ENCODE data around the gene ADAMTS17.

ADAMTS17 gene, protein sequence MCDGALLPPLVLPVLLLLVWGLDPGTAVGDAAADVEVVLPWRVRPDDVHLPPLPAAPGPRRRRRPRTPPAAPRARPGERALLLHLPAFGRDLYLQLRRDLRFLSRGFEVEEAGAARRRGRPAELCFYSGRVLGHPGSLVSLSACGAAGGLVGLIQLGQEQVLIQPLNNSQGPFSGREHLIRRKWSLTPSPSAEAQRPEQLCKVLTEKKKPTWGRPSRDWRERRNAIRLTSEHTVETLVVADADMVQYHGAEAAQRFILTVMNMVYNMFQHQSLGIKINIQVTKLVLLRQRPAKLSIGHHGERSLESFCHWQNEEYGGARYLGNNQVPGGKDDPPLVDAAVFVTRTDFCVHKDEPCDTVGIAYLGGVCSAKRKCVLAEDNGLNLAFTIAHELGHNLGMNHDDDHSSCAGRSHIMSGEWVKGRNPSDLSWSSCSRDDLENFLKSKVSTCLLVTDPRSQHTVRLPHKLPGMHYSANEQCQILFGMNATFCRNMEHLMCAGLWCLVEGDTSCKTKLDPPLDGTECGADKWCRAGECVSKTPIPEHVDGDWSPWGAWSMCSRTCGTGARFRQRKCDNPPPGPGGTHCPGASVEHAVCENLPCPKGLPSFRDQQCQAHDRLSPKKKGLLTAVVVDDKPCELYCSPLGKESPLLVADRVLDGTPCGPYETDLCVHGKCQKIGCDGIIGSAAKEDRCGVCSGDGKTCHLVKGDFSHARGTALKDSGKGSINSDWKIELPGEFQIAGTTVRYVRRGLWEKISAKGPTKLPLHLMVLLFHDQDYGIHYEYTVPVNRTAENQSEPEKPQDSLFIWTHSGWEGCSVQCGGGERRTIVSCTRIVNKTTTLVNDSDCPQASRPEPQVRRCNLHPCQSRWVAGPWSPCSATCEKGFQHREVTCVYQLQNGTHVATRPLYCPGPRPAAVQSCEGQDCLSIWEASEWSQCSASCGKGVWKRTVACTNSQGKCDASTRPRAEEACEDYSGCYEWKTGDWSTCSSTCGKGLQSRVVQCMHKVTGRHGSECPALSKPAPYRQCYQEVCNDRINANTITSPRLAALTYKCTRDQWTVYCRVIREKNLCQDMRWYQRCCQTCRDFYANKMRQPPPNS
- long read RNA-seq, donor 1 = 0 reads
- long read RNA-seq, donor 2 = 0 reads
- long read RNA-seq, donor 3 = 0 reads
- long read RNA-seq, donor 4 = 0 reads
- long read RNA-seq, donor 5 = 0 reads
- long read RNA-seq, donor 6 = 0 reads
- long read RNA-seq, donor 7 = 0 reads
- long read RNA-seq, donor 8 = 0 reads

DNA sequence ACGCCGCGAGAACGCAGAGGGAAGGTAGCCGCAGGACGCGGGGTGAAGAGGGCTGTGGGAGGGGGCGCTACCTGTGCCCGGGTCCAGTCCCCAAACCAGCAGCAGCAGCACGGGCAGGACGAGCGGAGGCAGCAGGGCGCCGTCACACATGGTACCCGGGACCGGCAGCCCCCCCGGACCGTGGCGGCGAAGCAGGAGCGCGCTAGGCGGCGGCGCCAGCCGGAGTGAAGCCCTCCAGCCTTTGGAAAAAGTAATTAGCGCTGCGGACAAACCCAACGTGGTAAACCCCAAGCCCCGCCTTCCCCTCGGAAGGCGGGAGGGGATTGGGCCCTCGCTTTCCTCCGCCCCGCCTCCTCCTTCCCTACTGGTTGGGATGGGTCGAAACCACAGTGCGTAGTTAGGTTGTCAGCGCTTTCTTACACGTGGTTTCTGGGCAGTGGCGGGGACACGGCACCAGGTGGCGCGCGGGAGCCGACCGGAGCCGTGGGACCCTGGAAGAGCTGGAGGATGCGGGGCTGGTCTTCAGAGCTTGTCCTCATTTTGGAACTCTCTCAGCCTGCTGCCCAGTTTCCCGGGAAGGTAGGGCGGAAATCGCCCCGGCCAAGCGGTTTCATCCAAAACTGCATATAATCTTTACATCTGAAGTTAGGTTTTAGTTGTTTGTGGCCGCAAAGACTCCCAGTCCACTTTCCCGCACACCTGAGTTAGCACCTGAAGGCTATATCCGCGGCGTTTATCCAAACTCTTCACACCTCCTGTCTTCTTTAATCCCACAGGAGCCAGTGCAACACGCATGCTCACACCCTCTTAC lies at the start of gene ADAMTS17:
TSS of gene ADAMTS17 (minus strand) at position 226 of the 811 bp plus-strand sequence. CDS start at position 150, 76 bp downstream.
- peak; percentile 90 for DNase-seq

DNA sequence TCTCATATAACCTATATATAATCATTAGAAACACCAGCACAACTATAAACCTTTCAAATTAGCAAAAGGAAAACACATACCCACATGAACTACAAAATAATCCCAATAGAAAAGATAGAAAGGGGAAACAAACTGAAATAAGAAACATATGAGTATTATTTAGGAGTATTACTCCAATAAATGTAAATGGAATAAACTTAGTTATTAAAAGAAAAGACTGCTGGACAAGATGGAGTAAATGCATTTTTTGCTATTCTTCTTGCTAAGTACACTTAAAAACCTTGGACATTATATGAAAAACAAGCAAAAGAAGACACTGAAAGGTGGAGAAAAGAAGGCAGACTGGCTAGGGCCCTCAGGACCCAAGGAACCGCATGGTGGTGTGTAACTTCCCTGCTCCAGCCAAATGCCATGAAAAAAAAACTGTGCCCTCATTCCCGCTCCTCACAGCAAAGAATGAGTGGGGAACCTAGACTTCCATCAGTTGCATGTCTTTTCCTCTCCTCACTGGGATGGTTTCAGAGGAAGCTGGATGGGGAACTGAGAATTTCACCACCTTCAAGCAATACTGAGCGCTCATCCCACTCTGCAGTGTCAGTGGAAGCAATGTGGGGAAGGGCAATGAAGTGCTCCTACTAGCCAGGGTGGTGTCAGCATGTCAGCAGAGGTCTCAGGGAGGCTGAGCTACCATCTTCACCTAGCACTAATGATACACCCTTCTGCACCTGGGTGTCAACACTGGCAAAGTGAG lies 43.7 kb upstream of the ADAMTS17 start:
- DNase-seq = no peak

DNA sequence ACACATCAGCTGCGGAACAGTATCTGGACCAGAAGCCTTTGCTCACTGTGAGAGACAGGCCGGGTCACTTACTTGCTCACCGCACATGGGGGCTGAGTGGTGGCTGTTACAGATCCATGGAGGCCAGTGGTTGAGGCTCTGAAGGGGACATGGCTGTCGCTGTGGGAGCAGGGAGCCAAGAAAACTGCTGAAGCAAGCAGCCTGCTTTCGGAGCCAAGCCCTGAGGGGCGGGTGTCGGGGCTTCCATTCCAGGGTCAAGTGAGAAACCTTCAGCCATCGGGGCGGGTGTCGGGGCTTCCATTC lies 42.3 kb upstream of the ADAMTS17 start:
- no peak for DNase-seq

DNA sequence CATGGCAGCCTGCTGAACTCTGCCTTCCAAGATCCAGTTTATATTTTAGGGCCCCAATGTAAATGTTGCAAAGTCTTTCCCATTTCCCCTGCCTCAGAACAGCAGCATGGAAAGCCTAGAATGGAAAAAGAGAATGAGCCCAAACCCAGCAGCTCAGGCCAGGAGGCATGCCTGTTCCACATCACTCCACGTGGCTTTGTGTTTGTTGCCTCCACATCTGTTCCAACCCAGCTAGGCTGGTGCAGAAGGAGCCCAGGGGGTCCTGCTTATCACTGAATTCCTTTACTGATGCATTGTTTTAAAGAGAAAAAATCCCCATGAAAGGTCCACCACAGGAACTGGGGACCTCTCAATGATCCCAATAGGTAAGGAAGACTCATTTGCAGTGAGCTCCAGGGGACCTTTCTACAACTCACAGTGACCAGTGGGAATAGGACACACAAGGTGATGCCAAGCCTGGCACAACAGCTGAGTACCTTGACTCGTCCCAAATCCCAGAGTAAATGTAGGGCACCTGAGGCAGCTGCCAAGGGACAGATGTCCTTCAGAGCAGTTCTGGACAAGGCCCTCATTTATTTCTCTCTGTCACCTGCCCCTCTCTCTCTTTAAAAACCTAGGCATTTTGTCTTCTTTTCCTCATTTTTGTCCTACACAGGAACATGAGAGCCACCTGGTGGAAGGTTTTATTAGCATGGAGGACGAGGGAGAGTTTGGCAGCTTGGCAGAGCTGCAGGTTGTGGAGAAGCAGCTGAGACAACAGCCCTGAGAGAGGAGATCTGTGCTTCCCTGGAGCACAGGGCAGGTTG lies 41.7 kb upstream of the ADAMTS17 start:
- DNase-seq = peak; percentile 8

DNA sequence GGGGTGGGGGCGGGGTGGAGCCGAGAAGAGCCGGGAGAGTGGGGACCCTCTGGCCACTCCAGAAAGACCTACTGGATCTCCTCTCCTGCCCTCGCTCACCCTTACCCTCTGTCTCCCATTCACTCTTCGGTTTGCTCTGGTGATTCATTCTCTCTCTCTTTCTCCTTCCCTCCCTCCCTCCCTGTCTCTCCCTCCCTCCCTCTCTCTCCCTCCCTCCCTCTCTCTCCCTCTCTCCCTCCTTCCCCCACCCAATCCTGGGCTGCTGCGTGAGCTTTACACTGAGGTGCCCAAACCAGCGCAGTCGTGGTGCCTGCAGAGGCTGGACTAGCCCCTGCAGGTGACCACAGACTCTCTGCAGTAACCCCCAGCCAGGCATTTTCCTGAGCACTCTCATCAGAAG lies 32.2 kb upstream of the ADAMTS17 start:
- no peak for DNase-seq

DNA sequence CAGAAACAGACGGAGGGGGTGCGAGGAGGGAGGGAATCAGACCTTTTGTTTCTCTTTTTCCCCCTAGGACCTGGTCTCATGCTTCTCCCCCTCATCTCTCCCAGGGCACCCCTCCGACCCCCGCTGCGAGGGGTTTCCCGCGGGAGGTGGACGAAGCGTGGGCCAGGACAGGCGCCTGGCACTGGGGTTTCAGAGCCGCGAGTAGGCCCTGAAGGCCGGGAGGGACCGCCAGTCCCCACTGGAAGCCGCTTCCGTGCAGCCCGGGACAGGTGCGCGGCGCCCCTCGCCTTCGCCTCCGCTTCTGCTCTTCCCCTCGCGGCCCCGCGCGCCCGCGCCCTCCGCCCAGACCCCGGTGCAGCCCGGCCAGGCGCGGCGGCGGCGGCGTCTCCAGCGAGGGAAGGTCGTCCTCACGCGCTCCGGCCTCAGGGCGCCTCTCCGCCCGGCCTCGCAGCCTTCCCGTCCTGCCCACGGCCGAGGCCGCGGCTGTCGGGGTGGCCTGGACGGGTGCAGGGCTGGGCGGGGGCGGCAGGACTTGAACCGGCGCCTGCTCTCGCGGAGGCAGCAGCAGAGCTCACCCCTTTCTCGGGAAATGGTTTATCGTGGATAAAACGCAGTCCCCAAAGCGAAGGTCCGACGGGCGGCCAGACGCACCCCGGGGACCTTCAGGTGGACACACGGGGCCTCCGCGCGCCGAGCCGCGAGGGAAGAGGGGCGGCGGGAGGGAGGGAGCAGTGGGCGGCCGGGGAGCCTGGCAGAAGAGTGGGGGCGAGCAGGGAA lies 31.5 kb upstream of the ADAMTS17 start:
- DNase-seq = peak; percentile 57

DNA sequence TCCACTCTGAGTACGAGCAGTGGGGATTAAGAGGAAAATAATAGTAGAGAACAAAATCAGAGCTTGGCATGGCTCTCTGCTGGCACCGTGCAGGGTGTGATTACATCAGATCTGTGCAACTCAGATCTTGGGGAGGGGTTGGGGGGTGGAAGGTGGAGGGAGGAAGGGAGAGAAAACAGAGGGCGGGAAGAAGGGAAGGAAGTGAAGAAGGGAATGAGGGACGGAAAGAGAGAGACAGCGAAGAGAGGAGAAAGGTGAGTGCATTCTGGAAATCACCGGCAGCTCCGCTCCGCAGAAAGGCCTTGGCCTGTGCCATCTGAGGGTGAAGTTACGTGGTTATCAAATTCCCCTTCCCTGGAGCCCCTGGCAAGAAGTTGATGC lies 31.0 kb upstream of the ADAMTS17 start:
- DNase-seq = no peak

DNA sequence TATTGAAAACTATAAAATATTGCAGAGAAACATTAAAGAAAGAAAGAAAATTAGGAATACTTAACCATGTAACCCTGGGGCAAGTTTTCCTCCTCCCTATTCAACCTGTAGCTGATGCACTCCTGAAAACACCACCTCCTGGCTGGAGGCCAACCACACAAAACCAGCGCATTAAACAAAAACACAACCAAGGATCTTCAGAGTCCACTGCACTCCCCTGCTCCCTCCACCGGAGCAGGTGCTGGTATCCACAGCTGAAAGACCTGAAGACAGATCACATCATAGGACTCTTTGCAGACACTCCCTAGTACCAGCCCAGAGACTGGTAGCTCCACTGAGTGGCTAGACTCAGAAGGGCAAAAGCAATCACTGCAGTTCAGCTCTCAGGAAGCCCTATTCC lies 13.6 kb upstream of the ADAMTS17 start:
- no peak for DNase-seq

DNA sequence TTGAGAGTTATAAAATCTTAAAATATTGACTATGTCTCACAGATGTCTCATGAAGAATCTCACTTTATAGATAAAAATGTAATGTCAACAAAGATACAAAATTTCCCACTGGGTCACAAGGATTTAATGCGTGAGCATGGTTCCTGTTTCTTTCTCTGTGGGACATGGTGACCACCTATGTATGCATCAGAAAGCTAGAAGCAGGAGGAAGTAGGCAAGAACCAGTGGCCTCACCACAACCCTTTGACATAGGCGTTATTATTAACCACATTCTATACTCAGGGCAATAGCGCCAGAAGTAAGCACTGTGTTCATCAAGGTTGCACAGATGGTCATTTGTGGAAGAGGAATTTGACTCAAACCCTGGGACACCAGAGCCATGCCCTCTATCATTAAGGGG lies 11.7 kb upstream of the ADAMTS17 start:
- DNase-seq = no peak

DNA sequence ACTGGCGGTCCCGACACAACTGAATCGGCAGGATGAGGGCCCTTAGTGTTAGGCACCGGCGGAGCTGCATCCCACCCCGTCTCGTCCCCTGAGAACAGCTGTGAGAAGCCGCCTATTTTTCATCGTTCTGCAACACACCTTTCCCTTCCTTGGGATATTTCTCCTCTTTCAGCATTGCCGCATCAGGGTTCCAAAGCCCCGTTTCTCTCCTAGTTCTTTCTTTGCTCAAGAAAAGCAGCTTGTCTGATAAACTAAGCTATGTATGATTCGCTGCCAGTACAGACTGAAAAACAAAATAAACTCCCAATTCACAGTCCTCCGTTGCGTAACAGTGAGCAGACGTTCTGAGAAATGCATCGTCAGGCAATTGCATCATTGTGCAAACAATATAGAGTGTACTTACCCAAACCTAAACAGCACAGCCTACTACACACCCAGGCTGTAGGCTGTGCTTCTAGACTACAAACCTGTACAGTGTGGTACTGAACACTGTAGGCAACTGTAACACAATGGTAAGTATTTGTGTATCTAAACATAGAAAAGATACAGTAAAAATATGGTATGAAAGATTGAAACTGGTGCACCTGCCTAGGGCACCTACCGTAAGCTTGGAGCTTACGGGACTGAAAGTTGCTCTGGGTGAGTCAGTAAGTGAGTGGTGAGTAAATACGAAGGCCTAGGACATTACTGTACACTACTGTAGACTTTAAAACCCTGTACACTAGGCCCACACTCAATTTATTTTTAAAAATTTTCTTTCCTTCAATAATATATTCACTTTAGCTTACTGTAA lies 8.9 kb upstream of the ADAMTS17 start:
- no peak for DNase-seq

DNA sequence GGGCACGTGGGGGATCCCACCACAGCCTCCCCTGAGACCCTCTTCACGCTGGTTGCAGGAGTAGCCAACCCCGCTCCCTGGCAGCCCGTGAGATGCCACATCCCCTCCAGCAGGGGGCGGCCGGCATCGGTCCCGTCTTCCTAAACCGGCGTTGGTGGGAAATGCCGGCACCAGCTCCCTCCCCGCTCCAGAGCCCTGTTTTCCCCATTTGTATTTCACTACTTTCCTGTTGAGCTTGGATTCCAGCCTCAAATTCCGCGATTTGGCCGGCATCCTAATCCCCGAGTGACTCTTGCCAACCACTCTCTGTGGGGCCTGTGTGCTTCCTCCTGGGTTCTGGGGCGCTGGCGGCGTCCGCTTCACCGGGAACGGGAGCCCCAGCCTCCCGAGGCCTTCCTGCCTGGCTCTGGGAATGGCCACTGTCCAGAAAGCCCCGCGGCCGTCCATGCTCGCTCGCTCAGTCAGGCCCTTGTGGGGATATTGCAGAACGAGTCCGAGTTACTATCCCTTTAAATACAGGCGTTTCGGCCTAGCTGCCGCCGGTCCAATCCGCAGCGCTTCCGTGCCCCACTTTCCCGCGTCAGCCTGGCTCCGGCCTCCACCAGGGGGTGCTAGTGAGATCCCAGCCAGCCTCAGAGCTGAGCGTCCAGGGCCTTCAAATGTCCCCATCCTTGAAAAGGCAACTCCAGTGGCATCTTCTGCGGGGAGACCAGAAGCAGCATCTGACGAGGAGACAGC lies 8.1 kb upstream of the ADAMTS17 start:
- peak; percentile 86 for DNase-seq

DNA sequence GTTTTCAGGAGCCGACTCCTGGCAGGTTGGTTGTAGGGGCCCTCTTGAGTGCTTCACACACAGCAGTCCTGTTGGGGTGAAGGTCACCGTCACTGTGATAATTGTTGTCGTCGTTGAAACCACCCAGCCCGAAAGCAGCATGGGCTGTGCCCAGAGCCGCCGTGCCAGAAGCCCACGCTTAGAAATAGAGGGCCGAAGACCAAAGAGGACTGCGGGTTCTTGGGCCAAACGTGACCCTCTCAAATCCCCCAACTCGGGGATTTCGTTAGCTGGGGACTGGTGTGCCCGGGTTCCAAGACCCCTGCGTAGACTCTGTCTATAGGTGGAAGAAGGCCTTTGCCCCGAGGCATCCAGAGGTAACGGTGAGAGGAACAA lies 7.5 kb upstream of the ADAMTS17 start:
- no peak for DNase-seq

DNA sequence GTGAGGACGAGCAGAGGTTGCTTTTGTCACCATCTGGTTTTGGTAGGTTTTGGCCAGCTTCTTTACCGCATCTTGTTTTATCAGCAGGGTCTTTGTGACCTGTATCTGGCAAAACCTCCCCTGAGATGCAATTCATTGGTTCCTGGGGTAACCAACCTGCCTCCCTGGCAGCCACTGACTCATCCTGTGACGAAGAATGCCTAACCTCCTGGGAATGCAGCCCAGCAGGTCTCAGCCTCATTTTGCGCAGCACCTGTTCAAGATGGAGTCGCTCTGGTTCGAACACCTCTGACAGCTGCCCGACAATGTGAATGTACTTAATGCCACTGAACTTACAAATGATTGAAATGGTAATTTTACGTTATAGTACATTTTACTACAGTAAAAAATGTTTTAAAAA lies 6.8 kb upstream of the ADAMTS17 start:
- DNase-seq = no peak

DNA sequence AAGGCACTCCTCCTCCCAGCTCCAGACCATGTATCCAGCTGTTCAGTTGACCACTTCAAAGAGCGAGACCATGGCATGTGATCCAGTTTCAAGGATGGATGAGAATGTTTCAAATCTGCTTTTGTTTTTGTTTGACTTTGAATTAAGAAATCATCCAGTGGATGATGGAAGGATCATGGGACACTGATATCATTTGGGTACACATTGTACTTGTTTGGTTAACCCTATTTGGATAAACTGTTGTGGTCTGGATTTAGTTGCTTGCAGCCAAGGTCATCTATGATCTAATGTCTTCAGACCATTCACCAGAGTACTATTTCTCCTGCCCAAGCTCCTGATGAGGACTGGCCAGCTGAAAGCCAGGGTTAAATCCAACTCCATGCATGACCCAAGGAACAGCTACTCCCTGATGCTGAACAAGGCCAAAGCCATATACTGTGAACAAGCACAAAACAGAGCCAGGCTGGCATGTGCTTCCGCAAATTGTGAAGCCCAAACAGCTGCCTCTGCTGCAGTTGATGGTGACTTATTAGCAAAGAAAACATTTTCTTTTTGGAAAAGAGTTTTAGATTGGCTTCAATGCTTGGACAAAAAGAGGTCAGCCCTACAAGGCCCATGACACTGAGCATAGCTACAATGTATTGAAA lies 5.2 kb upstream of the ADAMTS17 start:
- no peak for DNase-seq

DNA sequence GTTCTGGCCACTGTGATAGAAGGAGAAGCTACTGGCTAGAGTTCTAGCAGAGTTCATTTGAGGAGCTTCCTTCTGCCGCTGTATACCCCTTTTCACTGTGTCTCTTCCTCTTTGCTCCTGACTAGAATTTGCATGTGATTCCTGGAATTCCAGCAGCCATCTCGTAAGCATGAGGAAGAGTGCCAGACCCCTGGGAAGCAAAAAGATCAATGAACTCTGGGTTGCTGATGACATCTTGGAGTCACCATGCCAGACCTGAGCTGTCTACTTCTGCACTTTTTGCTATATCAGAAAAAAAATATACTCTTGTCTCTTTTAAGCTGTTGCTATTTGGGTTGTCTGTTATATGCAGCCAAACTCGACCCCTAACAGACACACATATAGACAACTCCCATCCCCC lies 3.7 kb upstream of the ADAMTS17 start:
- no peak for DNase-seq

DNA sequence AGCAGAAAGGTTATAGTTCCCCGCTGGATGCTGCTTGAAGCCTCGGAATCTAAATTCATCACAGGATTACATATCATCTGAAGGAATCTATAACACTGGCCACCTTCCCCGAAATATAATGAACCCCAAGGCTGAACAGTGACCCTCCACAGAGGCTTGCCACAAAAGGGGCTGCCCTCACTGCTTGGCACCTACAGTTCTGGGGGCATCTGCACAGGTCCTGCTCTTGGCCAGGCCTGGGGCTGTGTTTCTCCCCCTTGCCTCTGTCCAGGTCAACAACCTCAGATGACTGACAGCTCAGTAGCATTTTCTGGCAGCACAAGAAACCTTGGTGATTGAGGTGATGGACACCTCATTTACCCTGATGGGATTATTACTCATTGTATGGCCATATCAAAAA lies 1.5 kb upstream of the ADAMTS17 start:
- no peak for DNase-seq

DNA sequence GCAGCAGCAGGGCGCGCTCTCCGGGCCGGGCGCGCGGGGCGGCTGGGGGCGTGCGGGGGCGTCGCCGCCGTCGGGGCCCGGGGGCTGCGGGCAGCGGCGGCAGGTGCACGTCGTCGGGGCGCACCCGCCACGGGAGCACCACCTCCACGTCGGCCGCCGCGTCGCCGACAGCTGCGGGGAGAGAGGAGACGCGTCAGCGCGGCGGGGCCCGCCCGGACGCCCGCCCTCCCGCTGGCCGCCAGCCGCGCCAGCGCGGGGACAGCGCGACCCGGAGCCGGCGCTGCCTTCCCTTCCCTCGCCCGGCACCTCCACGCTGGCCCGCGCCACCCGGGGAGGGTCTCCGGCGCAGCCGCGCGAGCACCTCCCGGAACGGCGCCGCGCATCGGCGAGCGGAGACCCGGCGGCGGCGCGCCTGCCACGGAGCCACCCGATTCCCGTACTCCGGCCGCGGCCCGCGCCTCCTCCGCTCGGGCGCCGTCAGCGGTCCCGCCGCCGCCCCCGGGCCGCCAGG lies 481 bp downstream of the ADAMTS17 start:
- no peak for DNase-seq
